ENCODE results near the gene SAE1. TPM values are rescaled to one million over a fixed set of nuclear protein-coding genes. Genes with fewer than 3 reads are reported as not detected.

The SAE1 gene
- total and polyA plus RNA-seq, 2 donors from 2014 or later, result 39.5 to 49.4 TPM

DNA sequence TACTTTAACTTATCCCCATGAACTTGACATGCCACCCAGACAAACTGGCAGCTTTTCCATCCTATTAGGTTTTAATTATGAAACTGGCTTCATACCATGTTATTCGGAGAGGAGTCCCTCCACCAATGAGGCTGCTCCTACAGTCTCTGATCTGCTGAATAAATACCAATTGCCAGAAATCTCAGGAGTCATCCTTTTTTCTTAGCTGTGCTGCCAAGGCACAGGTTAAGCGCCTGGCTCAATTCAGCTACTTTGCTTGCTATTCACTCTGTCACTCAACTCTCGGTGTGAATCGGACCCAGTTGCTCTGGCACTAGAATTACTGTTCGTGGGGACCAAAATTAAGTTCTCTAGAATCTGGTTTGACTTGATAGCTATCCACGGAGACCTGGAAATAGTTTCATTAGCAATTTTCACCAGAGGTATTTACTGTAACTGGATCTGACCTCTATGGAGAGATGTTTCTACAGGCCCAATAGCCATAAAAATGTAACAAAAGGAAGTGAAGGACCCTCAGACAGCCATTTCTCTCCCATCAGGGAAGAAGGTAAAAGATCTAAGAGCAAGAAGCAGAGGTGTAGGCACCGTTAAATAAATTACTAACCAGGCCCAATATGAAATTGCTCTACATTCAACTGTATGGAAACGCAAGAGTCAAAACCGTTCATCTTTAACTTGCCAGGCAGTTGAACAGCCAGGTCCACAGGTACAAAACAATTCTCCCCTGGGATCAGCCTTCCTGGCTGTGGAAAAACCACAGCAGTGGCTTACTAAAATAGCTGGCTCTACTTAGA lies 22.5 kb upstream of the SAE1 start:
- Histone ChIP-seq H3K36me3 (ENCODE audit: control insufficient read depth in 2 of 3, insufficient read depth in 3 of 3, low read length in 3 of 3) (no peaks in the 10 kb centered on the region), H3K9ac (ENCODE audit: low read length in 3 of 3) (no peak overlapping the region), H3K4me3 (ENCODE audit: low read length in 3 of 3) (no peak overlapping the region), H3K4me1 (ENCODE audit: control insufficient read depth in 2 of 3, insufficient read depth in 2 of 3, low read depth in 1 of 3, low read length in 3 of 3) (peaks cover 0 to 29% (median 25%) of the 10 kb centered on the region in 3 donors), H3K27me3 (ENCODE audit: control insufficient read depth, insufficient read depth, low read length) (no peaks in the 10 kb centered on the region), H3K9me3 (ENCODE audit: control insufficient read depth in 2 of 3, insufficient read depth in 1 of 3, low read length in 3 of 3) (no peaks in the 10 kb centered on the region), H3K27ac (ENCODE audit: low read depth in 2 of 2, low read length in 2 of 2) (peak overlapping the region in 1 of 2 donors; percentile 3)
- DNase-seq (no peak), FAIRE-seq (no peak)
- TF ChIP-seq, protein P1, sequence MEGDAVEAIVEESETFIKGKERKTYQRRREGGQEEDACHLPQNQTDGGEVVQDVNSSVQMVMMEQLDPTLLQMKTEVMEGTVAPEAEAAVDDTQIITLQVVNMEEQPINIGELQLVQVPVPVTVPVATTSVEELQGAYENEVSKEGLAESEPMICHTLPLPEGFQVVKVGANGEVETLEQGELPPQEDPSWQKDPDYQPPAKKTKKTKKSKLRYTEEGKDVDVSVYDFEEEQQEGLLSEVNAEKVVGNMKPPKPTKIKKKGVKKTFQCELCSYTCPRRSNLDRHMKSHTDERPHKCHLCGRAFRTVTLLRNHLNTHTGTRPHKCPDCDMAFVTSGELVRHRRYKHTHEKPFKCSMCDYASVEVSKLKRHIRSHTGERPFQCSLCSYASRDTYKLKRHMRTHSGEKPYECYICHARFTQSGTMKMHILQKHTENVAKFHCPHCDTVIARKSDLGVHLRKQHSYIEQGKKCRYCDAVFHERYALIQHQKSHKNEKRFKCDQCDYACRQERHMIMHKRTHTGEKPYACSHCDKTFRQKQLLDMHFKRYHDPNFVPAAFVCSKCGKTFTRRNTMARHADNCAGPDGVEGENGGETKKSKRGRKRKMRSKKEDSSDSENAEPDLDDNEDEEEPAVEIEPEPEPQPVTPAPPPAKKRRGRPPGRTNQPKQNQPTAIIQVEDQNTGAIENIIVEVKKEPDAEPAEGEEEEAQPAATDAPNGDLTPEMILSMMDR (IDR thresholded peaks at IDR 0.05; ENCODE audit: borderline replicate concordance, extremely low read depth, insufficient read depth), result no peak
- intact Hi-C loops (cut with DNase I), result no loop called here

DNA sequence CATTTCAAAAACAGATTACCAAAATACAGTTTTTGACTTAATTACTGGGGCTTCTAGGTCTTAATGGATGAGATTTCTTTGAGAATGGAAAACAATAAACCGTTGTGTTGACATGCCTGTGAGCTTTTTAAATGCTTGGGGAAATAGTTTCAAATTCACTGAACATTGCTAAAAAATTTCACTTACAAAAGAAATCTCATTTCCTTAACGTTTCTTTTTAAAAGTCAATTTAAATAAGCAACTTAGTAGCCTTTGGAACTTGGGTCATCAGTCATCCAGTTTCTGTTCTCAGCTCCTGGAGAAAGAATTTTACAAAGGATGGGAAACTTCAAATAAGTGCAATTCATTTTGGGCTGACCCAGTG lies 21.5 kb upstream of the SAE1 start:
- Histone ChIP-seq H3K4me1 (ENCODE audit: control insufficient read depth in 2 of 3, insufficient read depth in 2 of 3, low read depth in 1 of 3, low read length in 3 of 3) (peaks cover 0 to 33% (median 28%) of the 10 kb centered on the region in 3 donors), H3K9ac (ENCODE audit: low read length in 3 of 3) (no peak overlapping the region), H3K27ac (ENCODE audit: low read depth in 2 of 2, low read length in 2 of 2) (peak overlapping the region in 1 of 2 donors; percentile 100), H3K27me3 (ENCODE audit: control insufficient read depth, insufficient read depth, low read length) (no peaks in the 10 kb centered on the region), H3K36me3 (ENCODE audit: control insufficient read depth in 2 of 3, insufficient read depth in 3 of 3, low read length in 3 of 3) (no peaks in the 10 kb centered on the region), H3K9me3 (ENCODE audit: control insufficient read depth in 2 of 3, insufficient read depth in 1 of 3, low read length in 3 of 3) (no peaks in the 10 kb centered on the region), H3K4me3 (ENCODE audit: low read length in 3 of 3) (peak overlapping the region in 1 of 3 donors; percentile 89)
- DNase-seq (no peak), FAIRE-seq (no peak)
- TF ChIP-seq, protein P1 (IDR thresholded peaks at IDR 0.05; ENCODE audit: borderline replicate concordance, extremely low read depth, insufficient read depth), result no peak
- intact Hi-C loops (cut with DNase I), result no loop called here

DNA sequence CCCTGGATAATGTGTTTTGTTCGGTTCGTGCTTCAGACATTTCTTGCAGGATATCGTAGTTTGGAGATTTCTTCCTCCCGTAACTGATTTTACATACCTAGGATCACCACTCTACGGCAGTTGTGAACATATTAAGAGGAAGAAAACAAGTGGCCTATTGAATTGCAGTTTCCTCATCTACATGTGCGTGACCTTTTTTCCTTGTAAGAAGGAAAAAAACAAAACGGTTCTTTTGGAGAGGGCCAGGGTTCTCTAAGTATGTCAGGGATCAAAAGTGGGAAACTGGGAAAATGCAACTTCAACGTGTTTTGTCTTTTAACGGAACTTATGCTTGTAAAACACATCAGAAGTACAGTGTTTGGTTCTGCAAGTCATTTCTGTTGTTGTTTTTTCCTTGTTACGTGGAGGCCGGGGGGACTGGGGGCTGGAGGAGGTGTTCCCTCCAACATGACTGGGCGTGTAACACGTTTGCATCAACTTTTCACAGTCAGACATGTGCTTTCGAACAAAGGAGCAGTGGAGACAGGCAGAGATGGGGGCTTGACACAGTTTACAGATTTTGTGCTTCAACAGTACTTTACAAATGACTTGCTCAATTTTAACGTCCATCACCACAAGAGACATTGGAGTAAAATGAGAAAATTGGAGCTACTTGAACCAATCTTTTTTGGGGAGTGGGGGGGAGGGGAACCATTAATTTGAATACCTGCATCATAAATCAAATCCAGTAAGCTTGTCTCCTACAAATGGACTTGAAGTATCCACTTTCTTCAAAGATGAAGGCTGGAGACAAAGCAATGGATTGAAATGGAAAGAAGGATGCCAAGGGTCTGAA lies 20.9 kb upstream of the SAE1 start:
- Histone ChIP-seq H3K4me1 (ENCODE audit: control insufficient read depth in 2 of 3, insufficient read depth in 2 of 3, low read depth in 1 of 3, low read length in 3 of 3) (peaks cover 0 to 36% (median 30%) of the 10 kb centered on the region in 3 donors), H3K36me3 (ENCODE audit: control insufficient read depth in 2 of 3, insufficient read depth in 3 of 3, low read length in 3 of 3) (no peaks in the 10 kb centered on the region), H3K4me3 (ENCODE audit: low read length in 3 of 3) (peak overlapping the region; percentile 87 to 90 (median 89)), H3K27me3 (ENCODE audit: control insufficient read depth, insufficient read depth, low read length) (no peaks in the 10 kb centered on the region), H3K9ac (ENCODE audit: low read length in 3 of 3) (peak overlapping the region; percentile 85 to 99 (median 88)), H3K9me3 (ENCODE audit: control insufficient read depth in 2 of 3, insufficient read depth in 1 of 3, low read length in 3 of 3) (no peaks in the 10 kb centered on the region), H3K27ac (ENCODE audit: low read depth in 2 of 2, low read length in 2 of 2) (peak overlapping the region; percentile 23 to 100)
- intact Hi-C loops (cut with DNase I), result no loop called here
- no peak for FAIRE-seq
- TF ChIP-seq, protein P1 (IDR thresholded peaks at IDR 0.05; ENCODE audit: borderline replicate concordance, extremely low read depth, insufficient read depth), result no peak
- peak in 3 of 5 donors; percentile 56 to 76 (median 73) for DNase-seq

Measured in kidney (tissue), 14 donors.